ENCODE data around the gene CLRN3. TPM values are rescaled to one million over a fixed set of nuclear protein-coding genes. Genes with fewer than 3 reads are reported as not detected.

Gene CLRN3
- total and polyA plus RNA-seq, 2 of the 8 experiments (the other 6 are each of a cell fraction or from before 2014, with no cell fraction given): not detected

- no peak overlapping the region for H2BK120ac ChIP-seq (replicated peaks; ENCODE audit: low read depth, low read length)
- H3K9ac ChIP-seq (replicated peaks in 1 of 4; ENCODE audit: extremely low read depth in 1 of 4, low read depth in 3 of 4, low read length in 3 of 4): no peak overlapping the region
- no peak for DNase-seq (ENCODE audit: low read depth in 1 of 2, low spot score in 2 of 2)
- no peak overlapping the region for H3K23ac ChIP-seq (ENCODE audit: insufficient read length)
- POLR2A ChIA-PET (ENCODE audit: partially characterized antibody): no interaction called here
- H2AFZ ChIP-seq (ENCODE audit: low read length): no peak overlapping the region
- 91% methylated on average over 7 of the region's 7 CpGs; no CpG with 5 or more reads in 1 of the 2 experiments for WGBS, 2 experiments (ENCODE audit: extremely low coverage in 1 of 2, insufficient coverage in 1 of 2, insufficient read length in 1 of 2, insufficient replicate concordance in 2 of 2, low coverage in 1 of 2, low lambda C conversion rate in 2 of 2, missing lambda C conversion rate in 1 of 2)
- H3K79me1 ChIP-seq (ENCODE audit: low read depth, low read length): no peaks in the 10 kb centered on the region
- CTCF ChIA-PET (ENCODE audit: partially characterized antibody): interaction anchor here (1.4 to 7.5 kb wide), 4 partner anchors 39 to 203 kb away, joined by 4 to 141 read pairs (median 30); no protein-coding TSS in a partner anchor
- H2BK15ac ChIP-seq (ENCODE audit: low read length): no peak overlapping the region
- H3K4me3 ChIP-seq (ENCODE audit: extremely low read depth in 1 of 4, insufficient read depth in 2 of 4, low read depth in 3 of 4, low read length in 4 of 4): no peak overlapping the region
- H3K36me3 ChIP-seq (ENCODE audit: control insufficient read depth in 2 of 4, insufficient read depth in 4 of 4, low read length in 3 of 4): no peaks in the 10 kb centered on the region
- H3K4ac ChIP-seq (replicated peaks; ENCODE audit: insufficient read length, low read depth, low read length): no peak overlapping the region
- no peak overlapping the region for H3K27ac ChIP-seq (ENCODE audit: low read depth, low read length)
- H3K18ac ChIP-seq (ENCODE audit: extremely low read depth, low read length): no peak overlapping the region
- no peak overlapping the region for H4K5ac ChIP-seq (ENCODE audit: insufficient read length, low read depth, low read length)
- H3K27me3 ChIP-seq (replicated peaks in 1 of 4; ENCODE audit: control insufficient read depth in 3 of 4, extremely low read depth in 1 of 4, insufficient read depth in 3 of 4, low read length in 3 of 4): no peaks in the 10 kb centered on the region
- no peak overlapping the region for H4K8ac ChIP-seq (ENCODE audit: extremely low read depth, insufficient read depth, low read length)
- H3K9me3 ChIP-seq (ENCODE audit: insufficient read depth in 2 of 2, low read depth in 1 of 2, low read length in 1 of 2): no peaks in the 10 kb centered on the region
- no peak for FAIRE-seq
- no peak overlapping the region for H4K91ac ChIP-seq (replicated peaks; ENCODE audit: insufficient read length, low read length)
- H3K56ac ChIP-seq (replicated peaks; ENCODE audit: insufficient read length, low read depth, low read length): no peak overlapping the region
- H4K20me1 ChIP-seq (replicated peaks in 1 of 2; ENCODE audit: control insufficient read depth in 1 of 2, insufficient read depth in 2 of 2, low read length in 2 of 2): no peaks in the 10 kb centered on the region
- H3K4me2 ChIP-seq (ENCODE audit: insufficient read depth in 1 of 2, low read depth in 2 of 2, low read length in 2 of 2): no peak overlapping the region
- no peak overlapping the region for H2BK5ac ChIP-seq (ENCODE audit: low read depth, low read length)
- no peak overlapping the region for H2BK12ac ChIP-seq (ENCODE audit: low read depth, low read length)
- H3K14ac ChIP-seq (ENCODE audit: insufficient read length): no peak overlapping the region
- peaks cover 0 to 5% (median 2%) of the 10 kb centered on the region in 4 experiments; a peak in 4 of 7 replicates for H3K4me1 ChIP-seq (replicated peaks in 1 of 4; ENCODE audit: control insufficient read depth in 3 of 4, insufficient read depth in 4 of 4, low read length in 3 of 4)
- no peaks in the 10 kb centered on the region for H3K79me2 ChIP-seq (ENCODE audit: control insufficient read depth in 1 of 2, insufficient read depth in 2 of 2, low read length in 2 of 2)
- H2AK5ac ChIP-seq (ENCODE audit: low read depth, low read length): no peak overlapping the region
- H2BK20ac ChIP-seq (ENCODE audit: low read length): no peak overlapping the region
- no peaks in the 10 kb centered on the region for H3K23me2 ChIP-seq (ENCODE audit: low read depth, low read length)
- TF ChIP-seq, protein P1, sequence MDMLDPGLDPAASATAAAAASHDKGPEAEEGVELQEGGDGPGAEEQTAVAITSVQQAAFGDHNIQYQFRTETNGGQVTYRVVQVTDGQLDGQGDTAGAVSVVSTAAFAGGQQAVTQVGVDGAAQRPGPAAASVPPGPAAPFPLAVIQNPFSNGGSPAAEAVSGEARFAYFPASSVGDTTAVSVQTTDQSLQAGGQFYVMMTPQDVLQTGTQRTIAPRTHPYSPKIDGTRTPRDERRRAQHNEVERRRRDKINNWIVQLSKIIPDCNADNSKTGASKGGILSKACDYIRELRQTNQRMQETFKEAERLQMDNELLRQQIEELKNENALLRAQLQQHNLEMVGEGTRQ (IDR thresholded peaks at IDR 0.05; ENCODE audit: low read length): no peak
- no peak for TF ChIP-seq SIN3A (conservative IDR thresholded peaks at IDR 0.05 in 1 of 2, IDR thresholded peaks at IDR 0.05 in 1 of 2; ENCODE audit: low read depth in 1 of 2, low read length in 2 of 2)
Observed at GRCh38 chr10:127852456-127852855, 40.3 kb downstream of the CLRN3 start.

Data from H1 (cell line).